HL-60/S4 (cell line): ENCODE data around the gene TEX47.

ENCODE experiments used
- in situ Hi-C: fragments of 300-500 bp; cut with MboI; formaldehyde crosslinking; loops from 2 replicates; pipeline ENCODE4 v1.14.3; 2022; ENCODE audit warnings: low sequenced_read_pairs

The TEX47 gene

GRCh38 chr7:88756802-88757201 lies 38.7 kb downstream of the TEX47 start:
- in situ Hi-C loops = no loop called here

GRCh38 chr7:88746126-88746525 lies 49.4 kb downstream of the TEX47 start:
- in situ Hi-C loops = no loop called here
